OCI-LY7 (cell line): ENCODE results near the gene MANBA. TPM values are rescaled to one million over a fixed set of nuclear protein-coding genes. Genes with fewer than 3 reads are reported as not detected.

ENCODE experiments used
- BruUV-seq: library from RNA; stranded (reverse); fragments of 400-500 nt; replicated peaks from 2 replicates; lab custom pipeline; 2021; lab: Mats Ljungman, UMichigan
- CTCF ChIA-PET: fragments of 300-600 bp; sonication (Branson Sonifier 250); formaldehyde crosslinking; loops from one replicate; lab custom pipeline; 2022; ENCODE audit warnings: antibody characterized with exemption; ENCODE audit not compliant: unreplicated experiment; lab: Charles Lee
- POLR2A ChIA-PET: fragments of 300-600 bp; sonication (Branson Sonifier 250); formaldehyde crosslinking; loops from one replicate; lab custom pipeline; 2022; ENCODE audit warnings: antibody characterized with exemption; lab: Charles Lee
- DNase-seq: peaks from one replicate; pipeline ENCODE4 v3.0.0-alpha.2; 2015; ENCODE audit warnings: low spot score
- H2AFZ ChIP-seq: fragments of 200-600 bp; sonication (generic), shearing (Covaris generic); 2 replicates; pipeline ENCODE4 v1.6.1; 2014; ENCODE audit warnings: mild to moderate bottlenecking, antibody characterized with exemption, low read length, moderate library complexity
- H3K27ac ChIP-seq: fragments of 200-600 bp; sonication (generic); 2 replicates; pipeline ENCODE4 v1.5.1; 2014; ENCODE audit warnings: mixed run types, low read depth, mild to moderate bottlenecking, moderate library complexity, low read length, inconsistent platforms; ENCODE audit not compliant: poor library complexity, severe bottlenecking
- H3K36me3 ChIP-seq: fragments of 200-600 bp; sonication (generic); 2 replicates; pipeline ENCODE4 v1.6.1; 2014; ENCODE audit warnings: mild to moderate bottlenecking, antibody characterized with exemption, low read length, moderate library complexity, mixed read lengths; ENCODE audit not compliant: insufficient read depth
- H3K4me1 ChIP-seq: fragments of 200-600 bp; sonication (generic); 2 replicates; pipeline ENCODE4 v1.5.1; 2014; ENCODE audit warnings: mild to moderate bottlenecking, low read length; ENCODE audit not compliant: insufficient read depth, poor library complexity, severe bottlenecking
- H3K4me2 ChIP-seq: fragments of 200-600 bp; sonication (generic); 2 replicates; pipeline ENCODE4 v1.6.1; 2014; ENCODE audit warnings: mild to moderate bottlenecking, low read length
- H3K4me3 ChIP-seq: fragments of 200-600 bp; sonication (generic); 2 replicates; pipeline ENCODE4 v1.5.1; 2014; ENCODE audit warnings: mild to moderate bottlenecking, low read depth, low read length; ENCODE audit not compliant: poor library complexity, severe bottlenecking
- H3K79me2 ChIP-seq: fragments of 200-600 bp; sonication (generic); 2 replicates; pipeline ENCODE4 v1.6.1; 2016; ENCODE audit warnings: low read depth, mild to moderate bottlenecking, low read length, moderate library complexity, mixed read lengths; ENCODE audit not compliant: insufficient read depth
- H3K9me2 ChIP-seq: fragments of 200-600 bp; sonication (generic); 2 replicates; pipeline ENCODE4 v1.6.1; 2016; ENCODE audit warnings: mild to moderate bottlenecking, low read length, mixed read lengths; ENCODE audit not compliant: insufficient read depth
- H3K9me3 ChIP-seq: fragments of 200-600 bp; sonication (generic); 2 replicates; pipeline ENCODE4 v1.6.1; 2014; ENCODE audit warnings: mild to moderate bottlenecking, mixed run types, low read length, mixed read lengths
- H4K20me1 ChIP-seq: fragments of 200-600 bp; sonication (generic); 2 replicates; pipeline ENCODE4 v1.6.1; 2014; ENCODE audit warnings: mild to moderate bottlenecking, antibody characterized with exemption, low read length, moderate library complexity, mixed read lengths; ENCODE audit not compliant: insufficient read depth
- EZH2phosphoT487 ChIP-seq: fragments of 200-600 bp; sonication (generic); IDR thresholded peaks from 2 replicates; pipeline ENCODE4 v1.6.1; 2018; ENCODE audit warnings: low read depth, borderline replicate concordance, mild to moderate bottlenecking, mixed run types, antibody characterized with exemption, low read length, moderate library complexity, mixed read lengths
- intact Hi-C: fragments of 100-400 bp; cut with micrococcal nuclease; formaldehyde crosslinking; loops from one replicate; pipeline ENCODE4 v1.10.0; 2022; ENCODE audit not compliant: unreplicated experiment
- total RNA-seq, 2 experiments: library from RNA; depleted of rRNA in 1 of 2; stranded (reverse); fragments of >200 nt in 1 of 2; shearing (Covaris generic) in 1 of 2; gene quantifications; 2 replicates each; pipeline ENCODE4 v1.2.3, GENCODE V29; 2014 to 2022
- TF ChIP-seq, protein P1 (sequence below): fragments of 200-600 bp; sonication (generic); conservative IDR thresholded peaks from 2 replicates; pipeline ENCODE4 v1.5.1; 2014; ENCODE audit warnings: mild to moderate bottlenecking, antibody characterized with exemption, low read length, moderate library complexity, mixed read lengths

The MANBA gene
- total RNA-seq, 2 experiments from 2014 or later: 22.8 to 30.0 TPM

DNA sequence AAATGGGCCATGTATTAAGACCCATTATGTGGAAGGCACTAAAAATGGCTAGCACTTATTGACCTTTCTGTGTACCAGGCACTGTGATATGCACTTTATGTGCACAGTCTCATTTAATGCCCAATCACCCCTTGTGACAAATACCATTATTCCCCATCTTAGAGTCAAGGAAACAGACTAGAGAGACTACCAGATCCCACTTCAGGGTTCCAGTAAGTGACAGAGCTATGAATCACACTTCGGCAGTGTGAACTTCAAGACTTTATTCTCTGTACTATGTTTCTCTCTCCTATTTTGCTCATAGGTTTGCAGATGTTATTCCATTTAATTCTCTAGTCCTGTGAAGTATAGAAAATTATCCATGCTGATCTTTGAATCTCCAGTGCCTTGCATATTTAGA is 152.6 kb downstream of the MANBA start:
- BruUV-seq: no TSS peak
- H3K9me3 ChIP-seq: no peaks in the 10 kb centered on the region
- no peak for DNase-seq
- no peak overlapping the region for H3K4me2 ChIP-seq
- H3K27ac ChIP-seq: no peak overlapping the region
- CTCF ChIA-PET: no interaction called here
- TF ChIP-seq, protein P1, sequence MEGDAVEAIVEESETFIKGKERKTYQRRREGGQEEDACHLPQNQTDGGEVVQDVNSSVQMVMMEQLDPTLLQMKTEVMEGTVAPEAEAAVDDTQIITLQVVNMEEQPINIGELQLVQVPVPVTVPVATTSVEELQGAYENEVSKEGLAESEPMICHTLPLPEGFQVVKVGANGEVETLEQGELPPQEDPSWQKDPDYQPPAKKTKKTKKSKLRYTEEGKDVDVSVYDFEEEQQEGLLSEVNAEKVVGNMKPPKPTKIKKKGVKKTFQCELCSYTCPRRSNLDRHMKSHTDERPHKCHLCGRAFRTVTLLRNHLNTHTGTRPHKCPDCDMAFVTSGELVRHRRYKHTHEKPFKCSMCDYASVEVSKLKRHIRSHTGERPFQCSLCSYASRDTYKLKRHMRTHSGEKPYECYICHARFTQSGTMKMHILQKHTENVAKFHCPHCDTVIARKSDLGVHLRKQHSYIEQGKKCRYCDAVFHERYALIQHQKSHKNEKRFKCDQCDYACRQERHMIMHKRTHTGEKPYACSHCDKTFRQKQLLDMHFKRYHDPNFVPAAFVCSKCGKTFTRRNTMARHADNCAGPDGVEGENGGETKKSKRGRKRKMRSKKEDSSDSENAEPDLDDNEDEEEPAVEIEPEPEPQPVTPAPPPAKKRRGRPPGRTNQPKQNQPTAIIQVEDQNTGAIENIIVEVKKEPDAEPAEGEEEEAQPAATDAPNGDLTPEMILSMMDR: no peak
- no peak for TF ChIP-seq EZH2phosphoT487
- H4K20me1 ChIP-seq: no peaks in the 10 kb centered on the region
- no peaks in the 10 kb centered on the region for H3K9me2 ChIP-seq
- H3K4me3 ChIP-seq: no peak overlapping the region
- intact Hi-C loops: no loop called here
- H2AFZ ChIP-seq: no peak overlapping the region
- H3K4me1 ChIP-seq: no peaks in the 10 kb centered on the region
- H3K79me2 ChIP-seq: no peaks in the 10 kb centered on the region
- POLR2A ChIA-PET: interaction anchor here (0.9 kb wide), 1 partner anchor 13 kb away, joined by 5 read pairs; no protein-coding TSS in a partner anchor
- H3K36me3 ChIP-seq: peaks cover 87% of the 10 kb centered on the region

DNA sequence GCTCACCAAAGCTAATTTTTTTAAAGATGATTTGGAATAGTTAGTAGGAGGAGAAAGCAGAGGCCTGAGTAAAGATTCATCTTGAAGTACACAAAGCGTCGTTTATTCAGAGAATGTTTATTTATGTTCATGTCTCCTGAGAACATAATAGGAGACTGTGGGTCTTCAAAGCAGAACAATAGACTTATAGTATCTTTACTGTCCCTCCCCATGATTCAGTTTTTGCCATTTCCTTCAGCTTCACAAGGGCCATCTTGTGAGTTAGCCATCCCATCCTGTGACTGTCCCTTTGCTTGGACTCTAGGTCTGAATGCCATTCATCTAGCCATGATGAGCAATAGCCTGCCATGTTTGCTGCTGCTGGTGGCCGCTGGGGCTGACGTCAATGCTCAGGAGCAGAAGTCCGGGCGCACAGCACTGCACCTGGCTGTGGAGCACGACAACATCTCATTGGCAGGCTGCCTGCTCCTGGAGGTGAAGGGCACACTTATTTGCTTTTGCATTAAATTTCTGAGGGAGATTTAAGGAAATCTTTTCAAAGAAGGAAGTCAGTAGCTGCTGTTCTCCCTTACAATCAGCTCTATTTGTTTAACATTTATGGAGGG is 153.8 kb downstream of the MANBA start:
- H3K27ac ChIP-seq: no peak overlapping the region
- H3K79me2 ChIP-seq: no peaks in the 10 kb centered on the region
- H3K36me3 ChIP-seq: peaks cover 82% of the 10 kb centered on the region
- TF ChIP-seq, protein P1: no peak
- no peak for TF ChIP-seq EZH2phosphoT487
- DNase-seq: no peak
- CTCF ChIA-PET: interaction anchor here (0.5 kb wide), 1 partner anchor 153 kb away, joined by 3 read pairs; no protein-coding TSS in a partner anchor
- no peaks in the 10 kb centered on the region for H3K9me2 ChIP-seq
- no peak overlapping the region for H3K4me3 ChIP-seq
- no peaks in the 10 kb centered on the region for H3K4me1 ChIP-seq
- H3K4me2 ChIP-seq: no peak overlapping the region
- H3K9me3 ChIP-seq: no peaks in the 10 kb centered on the region
- BruUV-seq: no TSS peak
- no peak overlapping the region for H2AFZ ChIP-seq
- POLR2A ChIA-PET: interaction anchor here (0.6 to 1.0 kb wide), 3 partner anchors 107 to 423 kb away, joined by 3 read pairs; no protein-coding TSS in a partner anchor
- no peaks in the 10 kb centered on the region for H4K20me1 ChIP-seq
- intact Hi-C loops: no loop called here

DNA sequence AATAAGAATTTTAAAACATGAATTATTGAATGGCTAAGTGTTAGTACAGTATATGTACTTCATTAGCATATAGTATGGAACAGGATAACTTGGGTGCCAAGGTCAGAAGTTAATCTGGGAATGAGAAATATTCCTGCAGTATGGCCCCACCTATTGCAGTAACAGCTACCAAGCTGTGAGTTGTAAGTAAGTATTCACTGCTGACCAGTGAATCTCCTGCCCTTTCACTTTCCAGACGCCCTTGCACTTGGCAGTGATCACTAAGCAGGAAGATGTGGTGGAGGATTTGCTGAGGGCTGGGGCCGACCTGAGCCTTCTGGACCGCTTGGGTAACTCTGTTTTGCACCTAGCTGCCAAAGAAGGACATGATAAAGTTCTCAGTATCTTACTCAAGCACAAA is 154.5 kb downstream of the MANBA start:
- ChIA-PET CTCF (no interaction called here), POLR2A (interaction anchor here (0.9 kb wide), 1 partner anchor 424 kb away, joined by 3 read pairs; no protein-coding TSS in a partner anchor)
- no peak for TF ChIP-seq EZH2phosphoT487
- TF ChIP-seq, protein P1: no peak
- H3K9me2 ChIP-seq: no peaks in the 10 kb centered on the region
- DNase-seq: no peak
- BruUV-seq: no TSS peak
- H3K9me3 ChIP-seq: no peaks in the 10 kb centered on the region
- no peak overlapping the region for H2AFZ ChIP-seq
- no peak overlapping the region for H3K4me3 ChIP-seq
- H3K36me3 ChIP-seq: peaks cover 81% of the 10 kb centered on the region
- intact Hi-C loops: no loop called here
- H3K27ac ChIP-seq: no peak overlapping the region
- no peaks in the 10 kb centered on the region for H3K4me1 ChIP-seq
- H4K20me1 ChIP-seq: no peaks in the 10 kb centered on the region
- H3K79me2 ChIP-seq: no peaks in the 10 kb centered on the region
- no peak overlapping the region for H3K4me2 ChIP-seq
